Stimulated activated naive CD8-positive, alpha-beta T cell treated with anti-CD3 and anti-CD28 coated beads, Interleukin-15, Interleukin-2, amounts not matched to agents 100 ng/mL and 50 ng/mL, for 24 hours (primary cell): ENCODE results near the gene PLCH1.
"Not testable (repeated sequence)": the region's sequence is repeated elsewhere in the genome, so short reads cannot be mapped to it uniquely, and the experiment has no call there.

Experiments
- H3K27ac Mint-ChIP-seq: one replicate; pipeline ENCODE4 v1.8.0; 2021; ENCODE audit warnings: mild to moderate bottlenecking, mixed read lengths
- H3K27me3 Mint-ChIP-seq: one replicate; pipeline ENCODE4 v1.8.0; 2021; ENCODE audit warnings: mixed read lengths
- H3K36me3 Mint-ChIP-seq: one replicate; pipeline ENCODE4 v1.8.0; 2021; ENCODE audit warnings: low read depth, mixed read lengths
- H3K4me1 Mint-ChIP-seq: one replicate; pipeline ENCODE4 v1.8.0; 2021; ENCODE audit warnings: low read depth, mixed read lengths
- H3K4me3 Mint-ChIP-seq: one replicate; pipeline ENCODE4 v1.8.0; 2021; ENCODE audit warnings: mild to moderate bottlenecking, mixed read lengths
- H3K9me3 Mint-ChIP-seq: one replicate; pipeline ENCODE4 v1.8.0; 2021; ENCODE audit warnings: mixed read lengths

PLCH1 gene

GRCh38 chr3:155651489-155652218, 93.2 kb downstream of the PLCH1 start:
- Mint-ChIP-seq H3K27ac (no peak overlapping the region), H3K9me3 (no peaks in the 10 kb centered on the region), H3K4me3 (no peak overlapping the region), H3K4me1 (no peaks in the 10 kb centered on the region), H3K27me3 (no peaks in the 10 kb centered on the region), H3K36me3 (no peaks in the 10 kb centered on the region)

- Mint-ChIP-seq H3K36me3 (no peaks in the 10 kb centered on the region), H3K4me1 (no peaks in the 10 kb centered on the region), H3K27me3 (no peaks in the 10 kb centered on the region), H3K9me3 (no peaks in the 10 kb centered on the region), H3K4me3 (no peak overlapping the region), H3K27ac (no peak overlapping the region)
Observed at GRCh38 chr3:155648013-155648591, 96.8 kb downstream of the PLCH1 start.

GRCh38 chr3:155647206-155647605, 97.7 kb downstream of the PLCH1 start:
- Mint-ChIP-seq H3K4me3 (no peak overlapping the region), H3K9me3 (no peaks in the 10 kb centered on the region), H3K4me1 (no peaks in the 10 kb centered on the region), H3K27me3 (no peaks in the 10 kb centered on the region), H3K36me3 (no peaks in the 10 kb centered on the region), H3K27ac (no peak overlapping the region)

- Mint-ChIP-seq H3K27ac (no peak overlapping the region), H3K4me3 (no peak overlapping the region), H3K36me3 (no peaks in the 10 kb centered on the region), H3K27me3 (no peaks in the 10 kb centered on the region), H3K9me3 (no peaks in the 10 kb centered on the region), H3K4me1 (no peaks in the 10 kb centered on the region)
Observed at GRCh38 chr3:155646669-155647068, 98.2 kb downstream of the PLCH1 start.

- H3K27ac Mint-ChIP-seq, result no peak overlapping the region
- no peaks in the 10 kb centered on the region for H3K36me3 Mint-ChIP-seq
- H3K4me1 Mint-ChIP-seq, result no peaks in the 10 kb centered on the region
- no peak overlapping the region for H3K4me3 Mint-ChIP-seq
- H3K27me3 Mint-ChIP-seq, result no peaks in the 10 kb centered on the region
- H3K9me3 Mint-ChIP-seq, result no peaks in the 10 kb centered on the region
Observed at GRCh38 chr3:155646128-155646527, 98.7 kb downstream of the PLCH1 start.

- Mint-ChIP-seq H3K27me3 (no peaks in the 10 kb centered on the region), H3K36me3 (no peaks in the 10 kb centered on the region), H3K4me3 (no peak overlapping the region), H3K4me1 (no peaks in the 10 kb centered on the region), H3K9me3 (no peaks in the 10 kb centered on the region), H3K27ac (no peak overlapping the region)
Observed at GRCh38 chr3:155643581-155644165, 101.2 kb downstream of the PLCH1 start.

- no peaks in the 10 kb centered on the region for H3K36me3 Mint-ChIP-seq
- H3K9me3 Mint-ChIP-seq, result no peaks in the 10 kb centered on the region
- H3K27ac Mint-ChIP-seq, result no peak overlapping the region
- H3K4me1 Mint-ChIP-seq, result no peaks in the 10 kb centered on the region
- no peak overlapping the region for H3K4me3 Mint-ChIP-seq
- no peaks in the 10 kb centered on the region for H3K27me3 Mint-ChIP-seq
Observed at GRCh38 chr3:155641956-155642355, 102.9 kb downstream of the PLCH1 start.

- H3K4me3 Mint-ChIP-seq, result no peak overlapping the region
- H3K9me3 Mint-ChIP-seq, result no peaks in the 10 kb centered on the region
- H3K4me1 Mint-ChIP-seq, result no peaks in the 10 kb centered on the region
- H3K36me3 Mint-ChIP-seq, result no peaks in the 10 kb centered on the region
- no peaks in the 10 kb centered on the region for H3K27me3 Mint-ChIP-seq
- H3K27ac Mint-ChIP-seq, result no peak overlapping the region
Observed at GRCh38 chr3:155640098-155640497, 104.8 kb downstream of the PLCH1 start.

GRCh38 chr3:155639462-155640055, 105.3 kb downstream of the PLCH1 start:
- H3K27ac Mint-ChIP-seq, result no peak overlapping the region
- no peaks in the 10 kb centered on the region for H3K27me3 Mint-ChIP-seq
- no peaks in the 10 kb centered on the region for H3K4me1 Mint-ChIP-seq
- no peaks in the 10 kb centered on the region for H3K9me3 Mint-ChIP-seq
- H3K36me3 Mint-ChIP-seq, result no peaks in the 10 kb centered on the region
- H3K4me3 Mint-ChIP-seq, result no peak overlapping the region

- H3K4me3 Mint-ChIP-seq, H3K4me1 Mint-ChIP-seq, H3K36me3 Mint-ChIP-seq, H3K27ac Mint-ChIP-seq, H3K27me3 Mint-ChIP-seq, H3K9me3 Mint-ChIP-seq: not testable (repeated sequence)
Observed at GRCh38 chr3:155638461-155638860, 106.4 kb downstream of the PLCH1 start.

- no peaks in the 10 kb centered on the region for H3K27me3 Mint-ChIP-seq
- no peaks in the 10 kb centered on the region for H3K36me3 Mint-ChIP-seq
- no peaks in the 10 kb centered on the region for H3K9me3 Mint-ChIP-seq
- H3K27ac Mint-ChIP-seq, result no peak overlapping the region
- no peaks in the 10 kb centered on the region for H3K4me1 Mint-ChIP-seq
- no peak overlapping the region for H3K4me3 Mint-ChIP-seq
Observed at GRCh38 chr3:155637567-155637966, 107.3 kb downstream of the PLCH1 start.

GRCh38 chr3:155635056-155635455, 109.8 kb downstream of the PLCH1 start:
- H3K27me3 Mint-ChIP-seq, result no peaks in the 10 kb centered on the region
- no peak overlapping the region for H3K4me3 Mint-ChIP-seq
- H3K27ac Mint-ChIP-seq, result no peak overlapping the region
- H3K36me3 Mint-ChIP-seq, result no peaks in the 10 kb centered on the region
- H3K9me3 Mint-ChIP-seq, result no peaks in the 10 kb centered on the region
- H3K4me1 Mint-ChIP-seq, result no peaks in the 10 kb centered on the region

GRCh38 chr3:155634121-155634719, 110.7 kb downstream of the PLCH1 start:
- no peaks in the 10 kb centered on the region for H3K27me3 Mint-ChIP-seq
- no peaks in the 10 kb centered on the region for H3K36me3 Mint-ChIP-seq
- H3K4me3 Mint-ChIP-seq, result no peak overlapping the region
- no peaks in the 10 kb centered on the region for H3K9me3 Mint-ChIP-seq
- no peak overlapping the region for H3K27ac Mint-ChIP-seq
- H3K4me1 Mint-ChIP-seq, result no peaks in the 10 kb centered on the region

GRCh38 chr3:155631323-155632019, 113.4 kb downstream of the PLCH1 start:
- H3K4me3 Mint-ChIP-seq, result no peak overlapping the region
- no peaks in the 10 kb centered on the region for H3K4me1 Mint-ChIP-seq
- no peaks in the 10 kb centered on the region for H3K9me3 Mint-ChIP-seq
- no peak overlapping the region for H3K27ac Mint-ChIP-seq
- no peaks in the 10 kb centered on the region for H3K36me3 Mint-ChIP-seq
- H3K27me3 Mint-ChIP-seq, result no peaks in the 10 kb centered on the region

GRCh38 chr3:155629556-155629955, 115.3 kb downstream of the PLCH1 start:
- H3K27ac Mint-ChIP-seq, result no peak overlapping the region
- H3K9me3 Mint-ChIP-seq, result no peaks in the 10 kb centered on the region
- H3K27me3 Mint-ChIP-seq, result no peaks in the 10 kb centered on the region
- no peaks in the 10 kb centered on the region for H3K36me3 Mint-ChIP-seq
- H3K4me3 Mint-ChIP-seq, result no peak overlapping the region
- H3K4me1 Mint-ChIP-seq, result no peaks in the 10 kb centered on the region
